ENCODE results near the gene NECTIN1. TPM values are rescaled to one million over a fixed set of nuclear protein-coding genes. Genes with fewer than 3 reads are reported as not detected.

The NECTIN1 gene
- total and polyA plus RNA-seq, 4 donors, result 4.7 to 18.3 (median 7.3) TPM

- ATAC-seq (ENCODE audit: insufficient read depth, low FRiP score), result no peak
- Histone ChIP-seq H3K9ac (ENCODE audit: insufficient read depth in 1 of 2, low read length in 2 of 2) (no peak overlapping the region), H3K27me3 (ENCODE audit: control insufficient read depth in 3 of 3, insufficient read depth in 3 of 3, low read length in 2 of 3) (no peaks in the 10 kb centered on the region), H3K9me3 (ENCODE audit: control insufficient read depth in 4 of 4, insufficient read depth in 3 of 4, low read length in 3 of 4) (peaks cover 0 to 2% (median 0%) of the 10 kb centered on the region in 4 donors), H3K36me3 (ENCODE audit: control insufficient read depth in 4 of 4, insufficient read depth in 4 of 4, low read length in 4 of 4) (no peaks in the 10 kb centered on the region), H3K27ac (ENCODE audit: low read depth in 1 of 2, low read length in 1 of 2) (no peak overlapping the region), H3K4me1 (ENCODE audit: control insufficient read depth in 5 of 5, insufficient read depth in 5 of 5, low read length in 5 of 5) (peaks cover 0 to 12% (median 0%) of the 10 kb centered on the region in 5 donors), H3K4me3 (no peak overlapping the region)
- no peak for TF ChIP-seq CTCF (IDR thresholded peaks at IDR 0.05; ENCODE audit: control extremely low read depth, extremely low read depth)
- no peak for DNase-seq
- 78 to 83% methylated on average over 8 of the region's 8 CpGs for WGBS, 2 donors
Observed at GRCh38 chr11:119629834-119630624, 99.0 kb downstream of the NECTIN1 start.

GRCh38 chr11:119629085-119629484 lies 99.9 kb downstream of the NECTIN1 start:
- no peaks in the 10 kb centered on the region for H3K27me3 ChIP-seq (ENCODE audit: control insufficient read depth in 3 of 3, insufficient read depth in 3 of 3, low read length in 2 of 3)
- H3K4me1 ChIP-seq (ENCODE audit: control insufficient read depth in 5 of 5, insufficient read depth in 5 of 5, low read length in 5 of 5), result peaks cover 0 to 12% (median 0%) of the 10 kb centered on the region in 5 donors
- TF ChIP-seq CTCF (IDR thresholded peaks at IDR 0.05; ENCODE audit: control extremely low read depth, extremely low read depth), result no peak
- peaks cover 0 to 2% (median 0%) of the 10 kb centered on the region in 4 donors for H3K9me3 ChIP-seq (ENCODE audit: control insufficient read depth in 4 of 4, insufficient read depth in 3 of 4, low read length in 3 of 4)
- ATAC-seq (ENCODE audit: insufficient read depth, low FRiP score) (no peak), DNase-seq (no peak)
- WGBS, 2 donors, result 82 to 93% methylated on average over 8 of the region's 9 CpGs
- no peaks in the 10 kb centered on the region for H3K36me3 ChIP-seq (ENCODE audit: control insufficient read depth in 4 of 4, insufficient read depth in 4 of 4, low read length in 4 of 4)
- no peak overlapping the region for H3K9ac ChIP-seq (ENCODE audit: insufficient read depth in 1 of 2, low read length in 2 of 2)
- H3K4me3 ChIP-seq, result no peak overlapping the region
- H3K27ac ChIP-seq (ENCODE audit: low read depth in 1 of 2, low read length in 1 of 2), result no peak overlapping the region

GRCh38 chr11:119627286-119627685 lies 101.7 kb downstream of the NECTIN1 start:
- no peaks in the 10 kb centered on the region for H3K27me3 ChIP-seq (ENCODE audit: control insufficient read depth in 3 of 3, insufficient read depth in 3 of 3, low read length in 2 of 3)
- no peak overlapping the region for H3K27ac ChIP-seq (ENCODE audit: low read depth in 1 of 2, low read length in 1 of 2)
- peaks cover 0 to 12% (median 0%) of the 10 kb centered on the region in 5 donors for H3K4me1 ChIP-seq (ENCODE audit: control insufficient read depth in 5 of 5, insufficient read depth in 5 of 5, low read length in 5 of 5)
- no peak for DNase-seq
- no peaks in the 10 kb centered on the region for H3K36me3 ChIP-seq (ENCODE audit: control insufficient read depth in 4 of 4, insufficient read depth in 4 of 4, low read length in 4 of 4)
- H3K9ac ChIP-seq (ENCODE audit: insufficient read depth in 1 of 2, low read length in 2 of 2), result no peak overlapping the region
- no peak for ATAC-seq (ENCODE audit: insufficient read depth, low FRiP score)
- no peak overlapping the region for H3K4me3 ChIP-seq
- H3K9me3 ChIP-seq (ENCODE audit: control insufficient read depth in 4 of 4, insufficient read depth in 3 of 4, low read length in 3 of 4), result peaks cover 0 to 2% (median 0%) of the 10 kb centered on the region in 4 donors
- WGBS, 2 donors, result 76 to 84% methylated on average over 6 of the region's 6 CpGs
- TF ChIP-seq CTCF (IDR thresholded peaks at IDR 0.05; ENCODE audit: control extremely low read depth, extremely low read depth), result no peak

All from lung (tissue), 12 donors.